Kidney epithelial cell (primary cell): ENCODE measurements around the gene TRPM3. TPM values are rescaled to one million over a fixed set of nuclear protein-coding genes. Genes with fewer than 3 reads are reported as not detected.

Source experiments
- DNase-seq: peaks from one replicate; pipeline ENCODE4 v3.0.0-alpha.2; 2010; ENCODE audit warnings: low read depth
- H3K27me3 ChIP-seq: 2 replicates; pipeline ENCODE4 v1.6.0; 2011; ENCODE audit warnings: low read length; ENCODE audit not compliant: control insufficient read depth, insufficient read depth
- H3K36me3 ChIP-seq: 2 replicates; pipeline ENCODE4 v1.5.1; 2011; ENCODE audit warnings: low read length; ENCODE audit not compliant: control insufficient read depth, insufficient read depth
- H3K4me3 ChIP-seq: 2 replicates; pipeline ENCODE4 v1.5.1; 2011; ENCODE audit warnings: low read depth, mild to moderate bottlenecking, control low read depth, low read length
- total RNA-seq: library from RNA; depleted of rRNA; stranded (reverse); fragments of >200 nt; gene quantifications from 2 replicates; pipeline ENCODE4 v1.2.3, GENCODE V29; 2015
- TF ChIP-seq, protein P1 (sequence below): IDR thresholded peaks from 2 replicates; pipeline ENCODE4 v1.5.1; 2011; ENCODE audit warnings: mild to moderate bottlenecking, moderate library complexity, low read length, control low read depth, inconsistent platforms; ENCODE audit not compliant: insufficient read depth, poor library complexity, severe bottlenecking

Gene TRPM3
- total RNA-seq, 1 donor from 2014 or later = not detected

DNA sequence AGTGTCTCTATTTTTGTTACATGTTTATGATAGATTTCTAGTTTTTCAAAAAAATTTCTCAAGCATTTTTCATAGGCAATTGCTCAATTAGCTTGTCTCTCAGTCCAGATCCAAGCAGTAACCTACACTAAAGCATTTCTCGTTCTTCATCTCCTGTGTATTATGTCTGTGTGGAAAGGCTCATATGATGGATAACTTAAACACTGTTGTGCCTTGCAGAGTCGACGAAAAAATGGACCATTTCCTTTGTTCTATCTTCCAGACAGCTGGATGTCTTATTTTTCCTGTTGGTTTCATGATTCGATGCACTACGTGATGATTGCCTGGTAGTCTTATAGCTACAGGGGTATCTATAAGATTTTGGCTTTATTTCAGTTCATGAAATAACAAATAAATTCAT, 347.8 kb downstream of the TRPM3 start:
- Histone ChIP-seq H3K4me3 (no peak overlapping the region), H3K36me3 (no peaks in the 10 kb centered on the region), H3K27me3 (no peaks in the 10 kb centered on the region)
- TF ChIP-seq, protein P1, sequence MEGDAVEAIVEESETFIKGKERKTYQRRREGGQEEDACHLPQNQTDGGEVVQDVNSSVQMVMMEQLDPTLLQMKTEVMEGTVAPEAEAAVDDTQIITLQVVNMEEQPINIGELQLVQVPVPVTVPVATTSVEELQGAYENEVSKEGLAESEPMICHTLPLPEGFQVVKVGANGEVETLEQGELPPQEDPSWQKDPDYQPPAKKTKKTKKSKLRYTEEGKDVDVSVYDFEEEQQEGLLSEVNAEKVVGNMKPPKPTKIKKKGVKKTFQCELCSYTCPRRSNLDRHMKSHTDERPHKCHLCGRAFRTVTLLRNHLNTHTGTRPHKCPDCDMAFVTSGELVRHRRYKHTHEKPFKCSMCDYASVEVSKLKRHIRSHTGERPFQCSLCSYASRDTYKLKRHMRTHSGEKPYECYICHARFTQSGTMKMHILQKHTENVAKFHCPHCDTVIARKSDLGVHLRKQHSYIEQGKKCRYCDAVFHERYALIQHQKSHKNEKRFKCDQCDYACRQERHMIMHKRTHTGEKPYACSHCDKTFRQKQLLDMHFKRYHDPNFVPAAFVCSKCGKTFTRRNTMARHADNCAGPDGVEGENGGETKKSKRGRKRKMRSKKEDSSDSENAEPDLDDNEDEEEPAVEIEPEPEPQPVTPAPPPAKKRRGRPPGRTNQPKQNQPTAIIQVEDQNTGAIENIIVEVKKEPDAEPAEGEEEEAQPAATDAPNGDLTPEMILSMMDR = no peak
- DNase-seq = no peak

DNA sequence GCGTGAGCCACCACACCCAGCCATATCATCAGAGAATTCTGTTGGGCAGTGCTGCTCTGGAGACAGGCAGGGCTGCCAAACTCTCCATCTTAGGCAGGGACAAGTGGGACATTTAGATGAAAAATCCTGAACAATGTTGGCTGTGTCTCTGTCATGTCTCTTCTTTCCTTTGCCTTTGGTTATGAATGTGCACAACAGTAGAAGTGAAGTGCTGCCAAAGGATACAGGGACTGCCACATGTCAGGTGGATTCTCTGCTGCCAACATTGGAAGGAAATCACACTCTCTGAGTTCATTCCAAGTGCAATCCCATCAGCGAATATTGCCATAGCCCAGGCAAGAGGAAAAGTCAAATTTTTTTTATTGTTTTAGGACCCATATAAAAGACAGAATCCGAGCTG, 348.8 kb downstream of the TRPM3 start:
- TF ChIP-seq, protein P1 = no peak
- H3K27me3 ChIP-seq = no peaks in the 10 kb centered on the region

DNA sequence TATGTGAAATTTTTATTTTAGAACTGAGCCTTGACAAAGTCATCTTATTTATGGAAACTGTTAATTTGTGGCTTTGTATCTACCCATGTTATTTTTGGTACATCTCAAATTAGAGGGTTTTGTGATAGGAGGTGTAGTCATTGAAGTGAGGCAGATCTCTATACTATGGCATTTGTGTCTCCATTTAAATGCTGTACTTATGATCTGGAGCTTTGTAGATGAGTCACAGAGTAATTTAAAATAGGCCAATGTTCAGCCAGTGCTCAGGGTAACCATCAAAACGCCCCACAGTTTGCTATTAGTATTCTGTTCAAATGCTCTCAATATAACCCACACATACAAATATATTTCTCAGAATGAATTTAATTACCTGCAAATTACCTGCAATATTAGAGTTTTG, 355.5 kb downstream of the TRPM3 start:
- Histone ChIP-seq H3K27me3 (no peaks in the 10 kb centered on the region), H3K4me3 (no peak overlapping the region), H3K36me3 (no peaks in the 10 kb centered on the region)
- DNase-seq = no peak
- TF ChIP-seq, protein P1 = no peak

More for the DNA sequence above, 348.8 kb downstream of the TRPM3 start:
- Histone ChIP-seq H3K4me3 (no peak overlapping the region), H3K36me3 (no peaks in the 10 kb centered on the region)
- DNase-seq = no peak

DNA sequence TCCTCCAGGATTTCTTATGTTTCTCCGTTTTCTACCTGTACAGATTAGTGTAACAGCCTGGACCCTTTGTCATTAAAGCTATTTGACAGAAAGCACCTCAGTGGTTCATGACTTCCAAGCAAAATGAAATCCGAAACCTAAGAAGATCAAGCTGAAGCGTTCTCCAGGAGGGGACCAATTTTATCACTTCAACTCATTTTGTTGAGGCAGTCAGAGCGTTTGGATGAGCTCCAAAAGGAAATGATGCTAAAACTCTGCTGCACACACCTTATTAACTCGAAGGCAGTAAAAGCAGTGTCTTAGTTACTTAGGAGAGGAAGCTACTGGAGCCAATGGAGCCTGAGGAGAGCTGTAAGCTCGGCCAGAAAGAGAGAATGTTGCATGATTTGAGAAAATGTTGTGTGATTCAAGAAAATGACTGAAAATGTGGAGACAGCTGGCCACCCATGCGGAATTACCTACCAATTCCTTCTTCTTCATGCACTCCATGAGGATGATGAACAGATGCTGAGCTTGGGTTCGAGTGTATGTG, 360.2 kb downstream of the TRPM3 start:
- TF ChIP-seq, protein P1 = no peak
- no peak overlapping the region for H3K4me3 ChIP-seq

DNA sequence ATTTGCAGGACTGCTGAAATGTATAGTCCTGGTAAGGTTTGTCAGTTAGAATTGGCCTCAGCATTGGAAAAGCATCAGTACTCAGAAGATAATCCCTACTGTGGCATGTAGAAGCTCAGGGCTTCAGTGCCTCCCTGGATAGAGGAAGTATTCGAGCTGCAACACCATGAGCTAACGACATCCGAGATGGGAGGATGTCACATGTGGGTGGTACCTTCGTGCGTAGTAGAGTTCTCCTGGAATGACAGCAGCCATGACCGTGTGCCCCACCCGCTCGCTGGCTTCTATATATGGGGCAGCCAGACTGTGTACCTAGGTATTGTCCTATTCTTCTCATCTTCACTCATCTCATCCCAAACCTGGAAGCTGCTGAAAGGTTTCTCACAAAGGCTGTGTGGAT, 361.2 kb downstream of the TRPM3 start:
- no peaks in the 10 kb centered on the region for H3K36me3 ChIP-seq
- TF ChIP-seq, protein P1 = no peak
- H3K4me3 ChIP-seq = no peak overlapping the region
- no peak for DNase-seq
- H3K27me3 ChIP-seq = no peaks in the 10 kb centered on the region

More for the DNA sequence above, 360.2 kb downstream of the TRPM3 start:
- H3K36me3 ChIP-seq = no peaks in the 10 kb centered on the region
- no peak for DNase-seq
- no peaks in the 10 kb centered on the region for H3K27me3 ChIP-seq

DNA sequence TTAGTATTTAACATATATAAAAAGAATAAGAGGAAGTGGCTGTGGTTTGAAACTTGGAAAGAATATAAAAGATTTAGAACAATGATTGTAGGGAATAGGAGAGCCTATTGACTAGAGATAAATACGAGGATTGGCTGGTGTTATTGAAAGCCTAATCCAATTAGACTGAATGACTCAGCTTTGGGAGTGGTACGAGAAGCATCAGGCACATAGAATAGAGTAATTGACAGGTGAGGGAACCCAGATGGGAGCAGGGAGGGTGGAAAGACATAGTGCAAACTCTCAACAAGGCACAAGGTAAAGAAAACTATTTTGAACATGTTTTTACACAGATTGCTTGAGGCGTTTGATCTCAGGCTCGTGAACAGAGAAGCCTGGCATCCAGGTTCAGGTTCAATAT, 368.1 kb downstream of the TRPM3 start:
- no peak overlapping the region for H3K4me3 ChIP-seq
- TF ChIP-seq, protein P1 = no peak
- no peaks in the 10 kb centered on the region for H3K27me3 ChIP-seq
- H3K36me3 ChIP-seq = no peaks in the 10 kb centered on the region
- DNase-seq = no peak
